Parathyroid adenoma (tissue), 2 donors: ENCODE results near the gene ACADS.

Experiments
- H2AFZ ChIP-seq: fragments of 300-600 bp; sonication (generic); one replicate; pipeline ENCODE4 v1.7.0; 2017; ENCODE audit warnings: antibody characterized with exemption, mild to moderate bottlenecking
- H3K27ac ChIP-seq: fragments of 300-600 bp; sonication (generic); one replicate; pipeline ENCODE4 v1.7.0; 2017
- H3K27me3 ChIP-seq: fragments of 300-600 bp; sonication (generic); one replicate; pipeline ENCODE4 v1.7.0; 2017; ENCODE audit warnings: low read length; ENCODE audit not compliant: control insufficient read depth, insufficient read depth
- H3K36me3 ChIP-seq: fragments of 300-600 bp; sonication (generic); one replicate; pipeline ENCODE4 v1.7.0; 2017; ENCODE audit warnings: low read length; ENCODE audit not compliant: control insufficient read depth, insufficient read depth
- H3K4me1 ChIP-seq: fragments of 300-600 bp; sonication (generic); one replicate; pipeline ENCODE4 v1.7.0; 2017; ENCODE audit warnings: control low read depth
- H3K4me2 ChIP-seq: fragments of 300-600 bp; sonication (generic); one replicate; pipeline ENCODE4 v1.7.0; 2017; ENCODE audit warnings: low read length
- H3K4me3 ChIP-seq: fragments of 300-600 bp; sonication (generic); one replicate; pipeline ENCODE4 v1.7.0; 2017; ENCODE audit warnings: low read depth, low read length
- H3K79me2 ChIP-seq: fragments of 300-600 bp; sonication (generic); one replicate; pipeline ENCODE4 v1.7.0; 2017; ENCODE audit warnings: control low read depth
- H3K9ac ChIP-seq: fragments of 300-600 bp; sonication (generic); one replicate; pipeline ENCODE4 v1.7.0; 2017; ENCODE audit warnings: mild to moderate bottlenecking
- H3K9me3 ChIP-seq: fragments of 300-600 bp; sonication (generic); one replicate; pipeline ENCODE4 v1.7.0; 2017; ENCODE audit warnings: low read length; ENCODE audit not compliant: control insufficient read depth
- TF ChIP-seq, protein P1 (sequence below): fragments of 300-600 bp; sonication (generic); IDR thresholded peaks from one replicate; pipeline ENCODE4 v1.7.0; 2017; ENCODE audit warnings: antibody characterized with exemption, mild to moderate bottlenecking
- donor health status: primary hyperparathyroidism.

Gene ACADS

DNA sequence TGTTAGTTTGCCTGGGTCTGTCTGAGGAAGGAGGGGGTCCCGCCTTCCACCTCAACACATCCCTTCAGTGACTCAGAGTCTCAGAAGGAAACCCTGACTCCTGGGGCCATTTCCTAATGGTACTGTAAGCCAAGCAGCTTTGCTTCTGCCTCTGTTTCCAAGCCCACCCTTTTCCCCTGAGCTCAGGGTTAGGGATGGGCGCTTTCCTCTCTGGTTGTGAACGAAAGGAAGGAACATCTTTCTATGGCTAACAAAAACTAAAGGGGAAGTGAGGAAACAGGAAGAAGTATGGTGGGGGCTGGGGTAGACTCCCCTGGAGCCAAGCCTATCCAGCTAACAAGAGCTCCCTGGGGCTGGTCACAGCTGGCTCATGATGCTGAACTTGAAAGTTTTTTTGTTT, 27.0 kb upstream of the ACADS start:
- H3K4me3 ChIP-seq, result no peak overlapping the region
- TF ChIP-seq, protein P1, sequence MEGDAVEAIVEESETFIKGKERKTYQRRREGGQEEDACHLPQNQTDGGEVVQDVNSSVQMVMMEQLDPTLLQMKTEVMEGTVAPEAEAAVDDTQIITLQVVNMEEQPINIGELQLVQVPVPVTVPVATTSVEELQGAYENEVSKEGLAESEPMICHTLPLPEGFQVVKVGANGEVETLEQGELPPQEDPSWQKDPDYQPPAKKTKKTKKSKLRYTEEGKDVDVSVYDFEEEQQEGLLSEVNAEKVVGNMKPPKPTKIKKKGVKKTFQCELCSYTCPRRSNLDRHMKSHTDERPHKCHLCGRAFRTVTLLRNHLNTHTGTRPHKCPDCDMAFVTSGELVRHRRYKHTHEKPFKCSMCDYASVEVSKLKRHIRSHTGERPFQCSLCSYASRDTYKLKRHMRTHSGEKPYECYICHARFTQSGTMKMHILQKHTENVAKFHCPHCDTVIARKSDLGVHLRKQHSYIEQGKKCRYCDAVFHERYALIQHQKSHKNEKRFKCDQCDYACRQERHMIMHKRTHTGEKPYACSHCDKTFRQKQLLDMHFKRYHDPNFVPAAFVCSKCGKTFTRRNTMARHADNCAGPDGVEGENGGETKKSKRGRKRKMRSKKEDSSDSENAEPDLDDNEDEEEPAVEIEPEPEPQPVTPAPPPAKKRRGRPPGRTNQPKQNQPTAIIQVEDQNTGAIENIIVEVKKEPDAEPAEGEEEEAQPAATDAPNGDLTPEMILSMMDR, result no peak
- H3K27ac ChIP-seq, result peak overlapping the region; percentile 33
- peaks cover 26% of the 10 kb centered on the region for H3K79me2 ChIP-seq
- H3K4me1 ChIP-seq, result no peaks in the 10 kb centered on the region
- no peak overlapping the region for H2AFZ ChIP-seq
- no peaks in the 10 kb centered on the region for H3K36me3 ChIP-seq
- no peak overlapping the region for H3K4me2 ChIP-seq
- no peaks in the 10 kb centered on the region for H3K27me3 ChIP-seq
- H3K9me3 ChIP-seq, result no peaks in the 10 kb centered on the region
- H3K9ac ChIP-seq, result no peak overlapping the region

DNA sequence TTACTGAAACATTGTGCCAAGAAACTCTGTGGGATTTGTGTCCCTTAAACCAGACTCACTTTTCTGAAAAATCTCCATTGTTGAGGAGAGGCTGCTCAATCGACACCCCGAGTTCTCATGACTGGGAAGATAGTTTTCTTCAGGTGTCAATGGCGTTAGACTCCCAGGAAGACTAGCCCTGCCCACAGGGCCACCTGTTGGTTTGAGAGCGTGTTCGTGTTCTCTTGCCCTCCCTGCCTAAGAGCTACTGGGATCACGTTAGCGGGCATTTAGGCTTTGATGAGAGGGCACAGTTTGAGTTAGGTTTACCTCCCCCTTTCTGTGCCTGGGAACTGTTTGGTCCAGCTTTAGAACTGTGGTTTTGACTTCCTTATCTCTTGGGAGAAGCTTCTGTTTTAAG, 26.1 kb upstream of the ACADS start:
- Histone ChIP-seq H3K27me3 (no peaks in the 10 kb centered on the region), H3K4me2 (no peak overlapping the region), H3K79me2 (peaks cover 18% of the 10 kb centered on the region), H3K27ac (no peak overlapping the region), H2AFZ (no peak overlapping the region), H3K36me3 (no peaks in the 10 kb centered on the region), H3K4me1 (no peaks in the 10 kb centered on the region), H3K4me3 (no peak overlapping the region), H3K9me3 (no peaks in the 10 kb centered on the region), H3K9ac (no peak overlapping the region)
- TF ChIP-seq, protein P1, result no peak

DNA sequence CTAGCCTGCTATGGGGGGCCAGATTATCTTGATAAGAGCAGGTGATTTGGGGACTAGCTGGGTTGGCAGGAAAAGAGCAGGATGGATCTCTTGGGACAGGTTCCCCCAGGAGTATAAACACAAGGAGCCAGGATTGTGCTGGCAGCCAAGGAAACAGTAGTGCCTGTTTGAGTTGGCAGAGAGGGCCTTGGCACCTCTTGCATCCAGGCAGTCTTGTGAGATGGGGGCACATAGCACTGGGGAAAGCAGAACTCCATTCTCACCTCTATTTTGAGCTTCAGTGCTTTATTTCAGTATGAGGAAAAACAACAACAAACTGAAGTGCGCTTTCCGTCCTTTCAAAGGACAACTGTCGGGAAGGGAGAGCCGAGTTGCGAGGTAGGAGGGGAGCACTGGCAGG, 24.7 kb upstream of the ACADS start:
- Histone ChIP-seq H3K9ac (no peak overlapping the region), H2AFZ (no peak overlapping the region), H3K27ac (no peak overlapping the region), H3K27me3 (no peaks in the 10 kb centered on the region), H3K79me2 (peaks cover 10% of the 10 kb centered on the region), H3K4me2 (no peak overlapping the region), H3K9me3 (no peaks in the 10 kb centered on the region), H3K4me3 (no peak overlapping the region), H3K4me1 (no peaks in the 10 kb centered on the region), H3K36me3 (no peaks in the 10 kb centered on the region)
- TF ChIP-seq, protein P1, result no peak

DNA sequence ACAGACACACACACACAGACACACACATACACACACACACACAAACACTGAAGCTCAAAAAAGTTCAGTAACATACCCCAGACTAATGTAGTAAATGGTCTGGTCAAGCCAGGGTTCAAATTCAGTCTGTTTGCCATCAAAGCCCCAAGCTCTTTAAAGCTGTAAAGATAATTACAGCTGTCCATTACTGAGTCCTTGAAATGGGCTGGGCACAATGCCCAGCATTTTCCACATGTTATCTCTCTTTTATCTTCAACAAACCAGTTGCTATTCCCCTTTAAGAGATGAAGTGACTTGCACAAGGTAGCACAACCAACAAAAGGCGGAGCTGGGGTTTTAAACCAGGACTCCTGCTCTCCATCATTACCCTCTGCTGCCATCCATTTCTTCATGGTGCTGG, 23.0 kb upstream of the ACADS start:
- Histone ChIP-seq H3K9ac (no peak overlapping the region), H3K9me3 (no peaks in the 10 kb centered on the region), H2AFZ (no peak overlapping the region), H3K27ac (peak overlapping the region; percentile 15), H3K27me3 (no peaks in the 10 kb centered on the region), H3K79me2 (peaks cover 3% of the 10 kb centered on the region), H3K4me2 (no peak overlapping the region), H3K4me1 (no peaks in the 10 kb centered on the region), H3K4me3 (no peak overlapping the region), H3K36me3 (no peaks in the 10 kb centered on the region)
- TF ChIP-seq, protein P1, result no peak

DNA sequence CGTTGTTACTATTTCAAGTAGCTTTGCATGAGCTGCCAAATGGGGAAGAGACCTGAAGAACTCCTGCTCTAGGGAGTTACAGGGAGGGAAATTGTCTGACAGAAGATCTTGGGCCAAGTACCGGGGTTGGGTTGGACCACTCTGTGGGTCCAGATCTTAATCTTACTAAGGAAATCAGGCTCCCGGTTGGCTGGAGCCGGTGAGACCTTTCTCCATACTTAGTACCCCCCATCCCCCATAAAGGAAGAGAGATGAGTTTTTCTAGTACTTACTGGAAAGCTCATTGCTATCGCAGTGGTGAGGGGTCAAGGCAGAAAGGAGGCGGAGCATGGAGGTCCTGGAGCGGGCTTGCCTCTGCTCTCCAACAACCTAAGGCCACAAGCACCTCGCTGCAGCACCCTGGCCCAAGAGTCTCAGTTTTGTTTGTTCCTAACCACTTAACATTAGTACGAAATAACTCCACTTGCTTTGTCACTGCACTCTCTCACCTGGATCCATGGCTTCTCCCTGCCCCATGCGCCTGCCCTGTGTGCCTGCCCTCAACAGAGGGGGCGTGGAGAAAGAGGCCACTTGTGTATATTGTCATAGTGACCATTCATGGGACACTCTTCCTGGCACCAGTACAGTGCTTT, 22.2 kb upstream of the ACADS start:
- H3K4me3 ChIP-seq, result no peak overlapping the region
- TF ChIP-seq, protein P1, result no peak
- peaks cover 3% of the 10 kb centered on the region for H3K79me2 ChIP-seq
- H3K27ac ChIP-seq, result peak overlapping the region; percentile 15
- no peaks in the 10 kb centered on the region for H3K36me3 ChIP-seq
- H3K9me3 ChIP-seq, result no peaks in the 10 kb centered on the region
- H2AFZ ChIP-seq, result no peak overlapping the region
- H3K4me1 ChIP-seq, result no peaks in the 10 kb centered on the region
- H3K9ac ChIP-seq, result no peak overlapping the region
- no peak overlapping the region for H3K4me2 ChIP-seq
- H3K27me3 ChIP-seq, result no peaks in the 10 kb centered on the region
